Measurements from ENCODE around the gene CGNL1.

CGNL1 gene

GRCh38 chr15:57554063-57554811, 177.9 kb downstream of the CGNL1 start:
- DNase-seq, result no peak

GRCh38 chr15:57554812-57555179, 178.5 kb downstream of the CGNL1 start:
- DNase-seq, result no peak

GRCh38 chr15:57555270-57555669, 179.0 kb downstream of the CGNL1 start:
- DNase-seq, result no peak

- no peak for DNase-seq
Measured at GRCh38 chr15:57556040-57556439, 179.7 kb downstream of the CGNL1 start.

GRCh38 chr15:57557267-57557666, 181.0 kb downstream of the CGNL1 start:
- DNase-seq, result no peak

GRCh38 chr15:57557810-57558209, 181.5 kb downstream of the CGNL1 start:
- no peak for DNase-seq

DNA sequence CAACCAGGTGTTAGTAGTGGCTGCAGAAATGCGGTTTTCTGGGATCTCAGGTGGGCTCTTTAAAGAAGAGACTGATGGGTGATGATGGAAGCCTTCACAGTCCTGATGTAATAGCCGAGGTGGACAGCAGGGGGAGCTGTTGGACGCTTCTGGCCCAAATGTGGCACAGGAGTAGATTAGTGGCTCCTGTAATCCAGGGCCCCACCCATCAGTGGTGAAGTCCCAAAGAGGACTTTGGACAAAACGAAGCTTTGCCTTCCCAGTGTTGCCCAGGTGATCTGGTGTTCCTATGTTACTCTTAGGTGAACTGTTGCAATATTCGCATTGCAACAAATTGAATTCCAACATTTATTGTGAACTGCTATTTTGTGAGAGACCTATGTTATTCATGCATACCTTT, 183.6 kb downstream of the CGNL1 start:
- peak; percentile 80 to 86 for DNase-seq

- peak; percentile 59 to 63 for DNase-seq
Measured at GRCh38 chr15:57561041-57561711, 184.9 kb downstream of the CGNL1 start.

DNA sequence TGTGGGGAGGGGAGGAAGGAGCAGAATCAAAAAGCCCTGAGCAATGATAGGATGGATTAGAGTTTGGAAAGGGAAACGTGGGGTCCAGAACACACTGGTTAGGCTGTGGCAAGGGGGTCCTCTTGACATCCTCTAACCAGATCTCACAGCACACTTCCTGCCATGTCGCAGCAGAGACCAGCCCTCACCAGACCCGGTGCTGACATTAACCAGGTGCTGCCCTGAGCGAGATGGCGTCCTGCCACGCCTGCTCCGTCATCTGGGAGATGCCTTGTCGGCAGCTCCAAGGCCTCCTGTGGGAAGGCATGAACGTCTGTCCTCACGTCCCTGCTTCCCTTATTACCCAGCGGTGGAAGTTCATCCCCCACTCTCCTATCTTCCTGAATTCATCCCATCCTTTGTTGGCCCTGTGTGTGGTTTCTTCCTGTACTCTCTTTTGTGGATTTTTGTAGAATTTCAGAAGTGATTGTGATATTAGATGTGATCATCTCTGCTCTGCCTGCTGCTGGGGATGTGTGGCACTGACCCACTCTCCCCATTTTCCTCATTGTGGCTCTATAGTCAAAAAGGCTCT, 186.0 kb downstream of the CGNL1 start:
- no peak for DNase-seq

GRCh38 chr15:57563416-57563815, 187.1 kb downstream of the CGNL1 start:
- DNase-seq, result no peak

- DNase-seq, result no peak
Measured at GRCh38 chr15:57565311-57565710, 189.0 kb downstream of the CGNL1 start.

DNA sequence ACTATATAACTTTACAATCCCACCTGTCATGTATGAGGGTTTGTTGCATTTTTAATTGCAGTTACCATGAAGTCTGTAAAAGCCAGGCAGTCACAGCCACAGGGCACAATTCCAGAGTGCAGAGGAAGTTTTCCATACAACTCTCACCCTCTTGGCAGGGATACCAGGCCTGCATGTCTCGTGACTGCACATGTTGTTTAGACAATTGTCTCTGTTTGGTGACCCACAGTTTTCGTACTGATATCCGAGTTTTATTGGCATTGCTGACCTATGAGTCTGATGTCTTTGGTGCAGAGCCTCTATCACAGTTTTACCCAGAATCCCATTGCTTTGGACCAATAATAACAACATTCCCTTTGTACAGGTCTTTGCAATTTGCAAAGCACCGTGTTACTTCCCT, 190.5 kb downstream of the CGNL1 start:
- DNase-seq, result no peak

- no peak for DNase-seq
Measured at GRCh38 chr15:57567891-57568290, 191.6 kb downstream of the CGNL1 start.

- no peak for DNase-seq
Measured at GRCh38 chr15:57568299-57568698, 192.0 kb downstream of the CGNL1 start.

GRCh38 chr15:57570340-57570739, 194.0 kb downstream of the CGNL1 start:
- DNase-seq, result no peak

DNA sequence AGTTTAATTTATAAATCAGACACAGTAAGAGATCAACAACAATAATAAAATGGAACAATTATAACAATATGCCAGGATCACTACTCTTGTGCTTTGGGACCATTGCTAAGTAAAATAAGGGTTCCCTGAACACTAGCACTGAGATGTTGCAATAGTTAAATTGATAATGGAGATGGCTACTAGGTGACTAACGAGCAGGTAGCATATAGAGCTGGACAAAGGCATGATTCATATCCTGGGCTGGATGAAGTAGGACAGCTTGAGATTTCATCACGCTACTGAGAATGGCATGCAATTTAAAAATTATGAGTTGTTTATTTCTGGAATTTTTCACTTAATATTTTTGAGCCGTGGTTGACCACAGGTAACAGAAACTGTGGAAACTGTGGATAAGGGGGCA, 194.7 kb downstream of the CGNL1 start:
- no peak for DNase-seq

GRCh38 chr15:57571725-57572124, 195.4 kb downstream of the CGNL1 start:
- no peak for DNase-seq

- DNase-seq, result no peak
Measured at GRCh38 chr15:57572468-57572867, 196.2 kb downstream of the CGNL1 start.

DNA sequence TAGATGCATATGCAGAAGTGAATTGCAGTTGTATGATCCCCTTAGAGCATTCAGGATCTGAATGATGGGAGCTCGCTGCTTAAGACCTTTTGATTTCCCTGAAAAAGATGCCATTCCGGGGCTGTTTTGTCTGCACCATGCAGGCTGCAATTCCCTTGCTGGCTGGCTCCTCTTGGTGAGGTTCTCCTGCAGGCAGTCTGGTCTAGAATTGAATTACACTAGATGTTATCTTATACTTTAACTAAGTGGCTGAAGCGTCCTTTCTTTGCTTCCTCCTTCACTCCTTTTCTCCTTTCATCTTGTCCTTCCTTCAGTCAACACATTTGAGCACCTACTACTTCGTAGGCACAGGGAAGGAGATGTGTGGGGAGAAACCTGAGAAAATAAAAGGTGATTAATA, 196.8 kb downstream of the CGNL1 start:
- no peak for DNase-seq

GRCh38 chr15:57575363-57575762, 199.1 kb downstream of the CGNL1 start:
- no peak for DNase-seq

DNA sequence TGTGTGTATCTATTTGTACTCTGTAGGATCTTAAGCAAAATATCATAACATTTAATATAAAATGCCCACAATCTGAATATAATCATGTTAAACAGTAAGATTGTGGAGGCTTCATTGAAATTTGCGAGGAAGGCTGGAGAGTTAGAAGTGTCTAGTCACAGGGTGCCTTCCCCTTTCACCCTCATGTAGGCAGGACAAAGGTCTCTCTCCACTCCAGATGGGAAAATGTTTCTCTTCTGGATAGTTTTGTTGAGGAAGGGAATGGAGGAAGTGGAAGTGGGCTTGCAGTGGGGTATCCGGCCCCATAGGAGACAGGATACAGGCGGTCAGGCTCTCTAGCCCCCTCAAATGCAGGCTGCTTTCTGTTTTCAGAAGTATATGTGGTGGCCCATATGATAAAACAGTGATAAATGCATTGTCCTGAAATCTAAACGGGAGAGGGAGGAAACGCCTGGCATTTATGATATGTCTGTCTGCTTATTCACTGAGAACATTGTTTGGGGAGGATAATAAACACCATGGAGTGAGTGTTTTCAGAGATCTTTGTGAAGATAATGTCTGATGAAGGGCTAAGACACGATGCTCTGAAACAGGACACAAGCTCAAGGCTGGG, 202.1 kb downstream of the CGNL1 start:
- no peak for DNase-seq

- DNase-seq, result no peak
Measured at GRCh38 chr15:57580428-57580827, 204.1 kb downstream of the CGNL1 start.

- no peak for DNase-seq
Measured at GRCh38 chr15:57580866-57581265, 204.6 kb downstream of the CGNL1 start.

DNA sequence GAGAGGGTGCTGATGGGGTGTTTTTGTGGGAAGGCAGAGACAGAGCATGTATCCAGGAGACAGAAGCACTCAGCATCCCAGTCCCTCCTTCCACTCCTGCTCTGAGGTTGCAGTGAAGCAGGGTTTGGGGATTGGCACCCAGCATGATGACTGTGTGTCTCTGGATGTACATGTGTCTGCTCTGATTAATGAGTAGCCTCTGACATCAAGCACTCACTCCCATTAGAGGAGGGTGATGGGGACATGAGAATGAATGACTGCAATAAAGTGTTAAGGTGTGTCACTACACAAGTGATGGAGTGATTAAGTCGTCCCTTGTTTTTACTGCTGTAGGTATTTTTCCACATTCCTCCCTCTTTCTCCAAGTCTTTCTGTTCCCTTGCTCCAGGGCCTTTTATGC, 205.8 kb downstream of the CGNL1 start:
- no peak for DNase-seq

Data from stimulated activated CD4-positive, alpha-beta T cell treated with anti-CD3 and anti-CD28 coated beads, Interleukin-2, amount 100 ng/mL, for 48 hours (primary cell).